ENCODE measurements around the gene NFYC. TPM values are rescaled to one million over a fixed set of nuclear protein-coding genes. Genes with fewer than 3 reads are reported as not detected.

NFYC gene
- total RNA-seq, 1 experiment from 2014 or later = 25.4 TPM

DNA sequence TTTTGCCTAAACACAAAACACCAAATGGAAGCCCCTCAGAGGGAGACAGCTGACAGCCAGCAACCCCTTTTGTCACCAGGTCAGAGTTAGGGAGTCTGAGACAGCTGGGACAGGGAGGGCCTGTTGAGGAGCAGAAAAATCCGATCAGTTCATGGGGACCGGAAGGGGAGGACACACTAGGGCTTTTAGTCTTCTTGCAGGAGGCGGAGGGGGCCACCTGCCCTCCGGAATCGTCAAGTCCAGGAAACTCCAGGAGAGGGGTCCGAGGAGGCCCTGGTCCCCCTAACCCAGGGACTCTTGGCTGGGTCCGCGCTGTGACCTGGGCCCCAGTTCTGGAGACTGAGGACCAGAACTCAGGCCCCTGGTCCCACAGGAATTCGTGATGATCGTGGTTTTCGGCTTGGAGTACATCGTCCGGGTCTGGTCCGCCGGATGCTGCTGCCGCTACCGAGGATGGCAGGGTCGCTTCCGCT is 126.3 kb downstream of the NFYC start:
- DNase-seq (ENCODE audit: extremely low read depth, low read depth) = no peak

GRCh38 chr1:40818264-40818961 is 126.9 kb downstream of the NFYC start:
- DNase-seq (ENCODE audit: extremely low read depth, low read depth) = no peak

DNA sequence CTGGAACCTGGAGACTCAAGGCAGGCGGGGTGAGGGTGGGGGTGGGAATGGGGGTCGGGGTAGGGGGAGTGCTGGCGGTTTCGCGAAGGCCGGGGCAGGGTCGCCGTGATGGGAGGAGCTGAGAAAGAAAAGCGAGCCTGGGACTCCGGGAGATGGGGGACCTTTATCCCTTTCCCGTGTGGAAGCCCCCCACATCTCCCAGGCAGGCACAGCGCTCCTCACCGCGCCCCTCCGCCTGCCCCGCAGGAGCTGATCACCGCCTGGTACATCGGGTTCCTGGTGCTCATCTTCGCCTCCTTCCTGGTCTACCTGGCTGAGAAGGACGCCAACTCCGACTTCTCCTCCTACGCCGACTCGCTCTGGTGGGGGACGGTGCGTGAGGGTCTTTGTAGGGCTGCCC is 127.6 kb downstream of the NFYC start:
- no peak for DNase-seq (ENCODE audit: extremely low read depth, low read depth)

DNA sequence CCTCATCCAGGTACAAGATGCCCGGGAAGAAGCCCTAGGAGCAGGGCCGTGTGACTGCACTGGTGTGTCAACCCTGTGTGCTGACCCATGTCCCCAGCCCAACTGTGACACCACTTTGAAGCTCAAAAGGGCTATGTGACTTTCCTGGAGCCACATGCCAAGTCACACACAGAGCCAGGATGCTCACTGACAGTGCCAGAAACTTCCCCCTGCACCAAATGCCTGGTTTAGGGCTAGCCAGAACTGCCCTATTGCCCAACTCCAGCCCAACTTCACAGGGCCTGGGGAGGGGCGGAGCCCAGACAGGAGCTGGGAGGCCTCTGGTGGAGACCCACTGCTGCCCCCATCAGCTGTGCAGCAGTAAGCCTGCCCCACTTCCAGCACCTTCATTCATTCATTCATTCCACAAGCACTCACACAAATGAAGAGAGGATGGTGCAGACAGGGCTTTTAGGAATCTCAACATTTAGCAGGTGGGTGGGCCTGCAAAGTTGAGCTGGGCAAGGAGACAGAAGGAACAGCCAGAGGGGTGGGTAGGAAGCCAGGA is 128.8 kb downstream of the NFYC start:
- no peak for DNase-seq (ENCODE audit: extremely low read depth, low read depth)

Small RNA genes lying within 50 kb of the gene (small RNA-seq; reads per million reads assigned to genes)
- gene MIR30C1 (0.17 to 1.4 reads per million in 2 experiments), gene MIR30E (32.6 to 978 reads per million in 2 experiments), gene RN7SL326P (0 reads per million in 2 experiments)

Other genes starting within 250 kb of the NFYC start
- 8.9 and 12.2 TPM in 2 replicates for gene ZFP69B, start 241.2 kb upstream of the NFYC start, total RNA-seq (2014; rRNA removed; shearing (Covaris generic))
- gene ZFP69, start 214.4 kb upstream of the NFYC start, total RNA-seq (2014; rRNA removed; shearing (Covaris generic)) = 5.1 and 6.0 TPM in 2 replicates
- 3.3 and 3.9 TPM in 2 replicates for gene EXO5, start 182.9 kb upstream of the NFYC start, total RNA-seq (2014; rRNA removed; shearing (Covaris generic))
- gene ZNF684, start 160.1 kb upstream of the NFYC start, total RNA-seq (2014; rRNA removed; shearing (Covaris generic)) = 3.4 and 4.9 TPM in 2 replicates
- gene RIMS3, start 26.0 kb upstream of the NFYC start, total RNA-seq (2014; rRNA removed; shearing (Covaris generic)) = 0.46 and 0.50 TPM in 2 replicates
- 0.74 and 0.84 TPM in 2 replicates for gene KCNQ4, start 92.1 kb downstream of the NFYC start, total RNA-seq (2014; rRNA removed; shearing (Covaris generic))
- 71.1 and 106 TPM in 2 replicates for gene CITED4, start 170.7 kb downstream of the NFYC start, total RNA-seq (2014; rRNA removed; shearing (Covaris generic))

All from NCI-H460 (cell line).